Esophagus mucosa (tissue), 1 donor: ENCODE measurements around the gene TMEM183A. TPM values are rescaled to one million over a fixed set of nuclear protein-coding genes. Genes with fewer than 3 reads are reported as not detected.
A peak's percentile ranks its signal among the peaks of the same experiment; 100 is the strongest.
"Not testable (repeated sequence)": the region's sequence is repeated elsewhere in the genome, so short reads cannot be mapped to it uniquely, and the experiment has no call there.

Experiments
- ATAC-seq: fragments of 200-7000 bp; cut with Tn5 transposase; one replicate; pipeline ENCODE4 v1.9.1; 2020
- total RNA-seq: library from RNA; stranded (reverse); gene quantifications from one replicate; pipeline ENCODE4 v1.2.4, GENCODE V29; 2023
- donor health status: DM: yes; HTN: yes; CAD: no.

Gene TMEM183A
- 54.3 TPM for total RNA-seq

DNA sequence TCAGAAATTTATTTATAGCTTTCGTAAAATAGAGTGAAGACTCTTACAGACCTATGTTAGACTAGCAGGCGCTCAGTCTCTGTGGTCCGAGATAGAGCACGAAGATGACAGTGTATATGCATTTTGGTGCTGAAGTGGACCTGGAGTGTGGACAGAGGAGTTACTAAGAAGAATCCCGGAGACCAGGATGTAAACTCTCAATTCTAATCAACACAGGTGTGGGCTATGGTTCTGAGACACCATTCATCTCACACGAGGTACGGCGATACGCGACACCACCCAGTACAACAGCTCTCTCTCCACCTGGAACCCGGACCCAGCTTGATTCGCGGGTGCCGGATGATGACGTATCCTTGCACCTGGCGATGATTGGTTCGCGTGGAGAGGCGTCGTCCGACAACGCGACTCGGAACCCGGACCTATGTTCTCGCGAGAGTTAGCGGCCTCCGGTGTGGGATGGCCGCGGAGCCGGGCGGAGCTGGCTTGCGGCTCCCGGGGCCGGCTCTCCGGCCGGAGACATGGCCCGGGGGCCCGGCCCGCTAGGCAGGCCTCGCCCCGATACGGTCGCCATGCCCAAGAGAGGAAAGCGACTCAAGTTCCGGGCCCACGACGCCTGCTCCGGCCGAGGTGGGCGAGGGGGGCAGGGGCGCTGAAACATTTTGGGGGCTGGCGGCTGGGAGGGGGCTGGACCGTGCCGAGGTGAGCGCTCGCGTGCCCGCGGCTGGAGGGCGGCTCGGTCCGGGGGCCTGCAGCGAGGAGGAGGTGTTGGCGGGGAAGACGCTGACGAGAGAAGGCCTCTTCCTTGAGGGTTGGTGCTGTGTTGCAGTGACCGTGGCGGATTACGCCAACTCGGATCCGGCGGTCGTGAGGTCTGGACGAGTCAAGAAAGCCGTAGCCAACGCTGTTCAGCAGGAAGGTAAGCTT is at the start of gene TMEM183A:
Gene TMEM183A (plus strand): TSS at position 427 of the 924 bp plus-strand sequence. CDS start 92 bp downstream, at position 519.
- ATAC-seq: peak; percentile 98

DNA sequence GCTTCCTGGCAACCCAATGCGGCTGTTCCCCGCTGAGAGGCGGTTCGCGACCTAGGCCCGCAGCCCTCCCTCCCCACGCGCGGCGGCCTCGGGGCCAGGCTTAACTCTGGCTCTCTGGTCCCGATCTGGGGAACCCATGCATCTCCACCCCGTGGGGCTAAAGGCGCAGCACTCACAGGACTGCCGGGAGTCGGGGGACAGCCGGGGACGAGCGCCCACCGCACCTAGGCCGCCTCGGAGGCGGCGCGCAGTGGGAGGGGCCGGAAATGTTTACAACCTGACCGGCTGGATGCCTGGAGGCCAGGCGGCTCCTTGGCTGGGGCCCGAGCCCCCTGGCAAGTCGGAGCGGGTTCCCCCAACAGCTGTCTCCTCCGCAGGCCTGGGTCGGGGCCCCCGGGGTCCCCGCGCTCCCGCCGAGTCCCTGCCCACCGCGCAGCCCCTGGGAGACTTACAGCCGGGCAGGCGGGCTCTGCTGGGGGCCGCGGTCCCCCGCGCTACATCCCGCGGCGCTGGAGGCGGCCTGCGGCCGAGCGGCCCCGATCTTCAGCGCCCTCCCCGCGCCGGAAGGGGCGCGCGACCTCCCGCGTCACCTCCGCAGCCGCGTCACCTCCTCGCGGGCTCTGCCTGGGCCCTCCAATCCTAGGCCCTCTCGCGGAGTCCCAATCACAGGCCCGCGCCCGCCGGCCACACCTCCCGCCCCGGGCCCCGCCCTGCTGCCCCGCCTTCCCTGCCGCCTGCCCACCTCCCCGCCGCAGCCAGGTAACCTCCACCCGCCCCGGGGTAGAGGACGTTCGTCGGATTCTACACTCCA is 49.2 kb upstream of the TMEM183A start, which contains the start of gene ADIPOR1:
Gene ADIPOR1 (minus strand): TSS at position 580 of the 811 bp plus-strand sequence. CDS start 7,242 bp downstream, outside the sequence.
- ATAC-seq: peak; percentile 96

DNA sequence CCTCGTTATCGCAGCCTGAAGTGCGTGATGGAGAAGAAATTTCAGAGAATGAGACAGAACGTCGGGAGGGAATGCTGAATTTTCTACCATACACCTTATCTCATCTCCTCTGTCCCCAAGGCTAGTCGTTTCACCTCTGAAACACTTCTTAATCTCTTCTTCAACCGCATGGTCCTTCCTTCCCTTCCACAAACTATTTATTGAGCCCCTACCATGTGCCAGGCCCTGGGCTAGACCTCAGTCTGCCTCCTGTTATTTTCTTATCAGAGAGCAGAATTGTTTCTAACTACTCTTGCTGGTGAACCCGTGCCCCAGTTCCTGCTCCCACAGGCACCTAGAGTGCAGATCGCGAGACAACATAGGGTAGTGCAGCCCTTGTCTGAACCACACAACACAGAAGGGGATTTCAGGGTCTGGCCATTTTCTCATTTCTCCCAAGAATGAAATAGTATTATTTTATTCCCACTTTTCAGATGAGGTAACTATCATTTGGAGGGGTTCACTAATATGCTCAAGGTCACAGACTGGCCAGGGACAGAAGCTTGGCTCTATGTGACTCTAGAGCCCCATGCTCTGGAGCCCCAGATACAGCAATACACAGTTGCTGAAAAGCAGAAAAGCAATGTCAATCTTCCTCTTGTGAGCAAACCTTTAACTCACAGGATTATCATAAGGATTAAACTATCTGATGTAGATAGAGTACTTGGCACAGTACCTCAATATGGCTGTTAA is 48.5 kb upstream of the TMEM183A start:
- no peak for ATAC-seq

- ATAC-seq: peak; percentile 51
Observed at GRCh38 chr1:202959276-202959620, 47.9 kb upstream of the TMEM183A start.

- ATAC-seq: no peak
Observed at GRCh38 chr1:202961220-202961880, 45.8 kb upstream of the TMEM183A start.

DNA sequence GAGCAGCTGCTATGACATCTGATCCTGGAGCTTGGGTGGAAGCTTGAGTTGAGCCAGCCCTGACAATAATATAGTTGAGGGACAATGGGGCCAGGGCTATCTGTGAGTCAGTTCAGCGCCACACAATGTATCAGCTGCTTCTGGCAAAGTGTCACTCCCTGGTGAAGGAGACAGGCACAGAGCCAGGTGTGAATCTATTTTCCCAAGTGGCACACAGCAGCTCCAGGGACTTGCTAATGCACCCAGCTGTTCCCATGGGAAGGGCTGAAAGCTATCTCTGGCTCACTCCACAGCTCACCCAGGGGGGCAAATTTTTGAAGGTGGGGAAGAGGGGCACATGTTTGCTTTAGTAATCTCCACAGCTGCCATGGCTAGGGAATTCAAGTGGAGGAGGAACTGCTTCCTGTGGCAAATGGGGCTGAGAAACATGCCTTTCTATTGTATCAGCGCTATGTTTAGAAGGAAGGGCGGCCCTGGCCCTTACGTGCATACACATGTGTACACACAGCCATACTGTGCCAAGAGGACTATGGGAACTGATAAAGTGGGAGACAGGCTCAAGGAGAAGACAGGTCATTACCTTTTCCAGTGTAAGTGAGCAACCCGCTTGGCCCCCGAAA is 42.3 kb upstream of the TMEM183A start:
- ATAC-seq: peak; percentile 60

GRCh38 chr1:202965422-202965821 is 41.8 kb upstream of the TMEM183A start:
- peak; percentile 46 for ATAC-seq

- ATAC-seq: peak; percentile 5
Observed at GRCh38 chr1:202966006-202966898, 40.9 kb upstream of the TMEM183A start.

GRCh38 chr1:202967684-202968281 is 39.4 kb upstream of the TMEM183A start:
- no peak for ATAC-seq

GRCh38 chr1:202968351-202968750 is 38.8 kb upstream of the TMEM183A start:
- ATAC-seq: no peak

- ATAC-seq: peak; percentile 41
Observed at GRCh38 chr1:202968895-202969295, 38.3 kb upstream of the TMEM183A start.

- ATAC-seq: no peak
Observed at GRCh38 chr1:202972046-202972445, 35.1 kb upstream of the TMEM183A start.

DNA sequence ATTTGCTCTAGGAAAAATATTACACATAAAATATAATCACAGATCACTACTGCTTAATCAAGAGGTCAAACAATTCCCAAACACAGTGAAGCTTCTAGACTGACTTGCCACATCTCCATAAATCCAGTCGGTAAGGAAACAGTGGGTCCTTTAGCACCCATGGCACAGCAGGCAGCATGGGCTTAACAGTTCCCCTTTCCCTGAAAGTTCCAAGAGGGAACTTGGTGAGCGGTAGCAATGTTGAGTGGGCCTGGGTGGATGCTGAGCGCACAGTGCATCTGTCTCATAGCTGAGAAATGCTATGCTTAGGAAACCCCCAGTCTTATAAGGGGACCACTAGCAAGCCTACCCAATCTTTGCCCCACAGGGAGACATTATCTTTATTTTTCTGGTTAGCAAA is 32.3 kb upstream of the TMEM183A start:
- no peak for ATAC-seq

DNA sequence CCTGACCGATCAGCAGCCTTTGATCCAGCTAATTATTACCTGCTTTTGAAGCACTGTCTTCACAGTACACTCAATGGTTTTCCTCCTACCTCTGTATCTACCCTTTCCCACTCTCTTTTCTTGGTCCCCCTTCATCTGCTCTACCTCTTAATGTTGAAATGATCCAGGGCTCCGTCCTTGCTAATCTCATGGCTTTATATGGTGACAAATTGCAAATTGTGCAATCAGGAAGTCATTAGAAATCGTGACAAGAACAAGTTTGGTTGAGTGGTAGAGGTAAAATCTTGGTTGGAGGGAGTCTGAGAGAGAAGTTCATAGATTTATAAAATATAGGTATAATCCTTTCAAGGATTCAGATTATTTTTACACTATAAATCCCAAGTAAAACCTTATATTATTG is 30.5 kb upstream of the TMEM183A start:
- ATAC-seq: peak; percentile 37

DNA sequence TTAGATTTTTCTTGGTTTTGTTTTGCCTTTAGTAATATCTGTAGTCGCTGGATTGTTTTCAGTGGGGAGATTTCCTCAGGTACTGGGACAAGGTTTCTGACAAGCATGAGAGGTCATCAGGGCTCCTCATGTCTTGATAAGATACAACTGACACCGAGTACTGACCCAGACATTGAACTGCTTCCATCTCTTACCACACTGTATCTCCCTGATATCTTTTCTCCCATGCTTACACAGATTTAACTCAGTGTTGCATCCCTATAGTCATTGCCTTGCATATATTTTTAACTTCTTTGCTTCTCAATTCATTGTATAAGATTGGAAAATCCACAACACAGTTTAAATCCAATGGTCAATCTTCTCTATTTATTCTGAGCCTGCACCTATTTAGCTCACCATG is 27.7 kb upstream of the TMEM183A start:
- no peak for ATAC-seq

- no peak for ATAC-seq
Observed at GRCh38 chr1:202981939-202982338, 25.2 kb upstream of the TMEM183A start.

- no peak for ATAC-seq
Observed at GRCh38 chr1:202982715-202983430, 24.3 kb upstream of the TMEM183A start.

DNA sequence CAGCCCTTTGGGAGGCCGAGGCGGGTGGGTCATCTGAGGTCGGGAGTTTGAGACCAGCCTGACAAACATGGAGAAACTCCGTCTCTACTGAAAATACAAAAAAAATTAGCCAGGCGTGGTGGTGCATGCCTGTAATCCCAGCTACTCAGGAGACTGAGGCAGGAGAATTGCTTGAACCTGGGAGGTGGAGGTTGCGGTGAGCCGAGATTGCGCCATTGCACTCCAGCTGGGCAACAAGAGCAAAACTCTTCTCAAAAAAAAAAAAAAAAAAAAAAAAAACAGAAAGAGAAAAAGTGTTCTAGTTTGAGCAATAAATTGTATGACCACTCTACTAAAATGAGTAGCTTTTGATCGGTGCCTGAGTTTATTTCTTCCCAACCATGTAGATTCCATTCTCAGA is 21.1 kb upstream of the TMEM183A start:
- ATAC-seq: not testable (repeated sequence)

GRCh38 chr1:202987255-202987654 is 19.9 kb upstream of the TMEM183A start:
- no peak for ATAC-seq
